Endothelial cell of coronary artery (primary cell): ENCODE results near the gene SPATA31E1. TPM values are rescaled to one million over a fixed set of nuclear protein-coding genes. Genes with fewer than 3 reads are reported as not detected.

ENCODE experiments used
- total RNA-seq: library from RNA; depleted of rRNA; stranded (reverse); fragments of >200 nt; gene quantifications from 2 replicates; pipeline ENCODE4 v1.2.3, GENCODE V29; 2014

Gene SPATA31E1
- total RNA-seq, result not detected in 2 replicates

DNA sequence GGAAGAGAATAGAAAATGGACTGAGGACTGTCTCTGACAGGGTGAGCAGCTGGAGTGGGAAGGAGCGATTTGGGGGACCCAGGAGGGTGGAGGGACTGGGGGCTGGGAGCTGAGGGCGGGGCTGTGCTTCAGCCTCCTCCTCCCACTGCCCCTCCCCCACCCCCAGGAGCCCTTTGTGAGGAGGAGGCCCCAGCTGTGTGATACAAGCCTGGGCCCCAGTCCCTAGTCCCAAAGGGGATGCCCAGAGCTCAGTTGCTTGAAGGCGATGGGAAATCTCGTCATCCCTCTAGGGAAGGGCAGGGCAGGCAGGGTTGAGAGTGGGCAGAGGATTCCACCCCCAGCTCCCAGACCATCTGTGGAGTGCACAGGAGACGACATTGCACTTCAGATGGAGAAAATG lies at the start of gene SPATA31E1:
TSS of gene SPATA31E1 (plus strand) at position 251 of the 400 bp plus-strand sequence. CDS start at position 266, 15 bp downstream.

DNA sequence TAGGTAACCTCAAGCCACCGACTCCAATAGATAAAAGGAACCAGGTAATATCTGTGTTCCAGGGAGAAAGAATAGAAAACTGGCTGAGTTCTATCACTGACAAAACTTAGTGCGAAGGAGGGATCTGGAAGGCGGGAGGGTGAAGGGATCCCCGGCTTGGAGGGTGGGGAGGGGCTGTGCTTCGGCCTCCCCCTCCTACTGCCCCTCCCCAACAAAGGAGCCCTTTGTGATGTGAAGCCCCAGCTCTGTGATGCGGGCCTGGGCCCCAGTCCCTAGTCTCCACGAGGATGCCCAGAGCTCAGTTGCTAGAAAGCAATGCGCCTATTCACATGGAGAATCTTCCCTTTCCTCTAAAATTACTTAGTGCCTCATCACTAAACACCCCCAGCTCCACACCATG lies 35.0 kb downstream of the SPATA31E1 start, which contains the start of gene SPATA31C1:
TSS of gene SPATA31C1 (plus strand) at position 301 of the 400 bp plus-strand sequence.

Other genes with a start within 250 kb of the SPATA31E1 start
- gene CTSL, start 156.8 kb upstream of the SPATA31E1 start, total RNA-seq, result 93.1 and 129 TPM in 2 replicates
- not detected in 2 replicates for gene SPATA31C1, start 35.1 kb downstream of the SPATA31E1 start, total RNA-seq
- 0.56 and 0.90 TPM in 2 replicates for gene CDK20, start 91.7 kb downstream of the SPATA31E1 start, total RNA-seq